ENCODE data around the gene PODXL. TPM values are rescaled to one million over a fixed set of nuclear protein-coding genes. Genes with fewer than 3 reads are reported as not detected.

The PODXL gene
- total RNA-seq, 1 experiment from 2014 or later: 32.3 TPM

- intact Hi-C loops (cut with micrococcal nuclease; ENCODE audit: unreplicated experiment): no loop called here
- CTCF ChIA-PET: no interaction called here
These were observed 12.5 kb upstream of the PODXL start for GRCh38 chr7:131568970-131569369.

GRCh38 chr7:131568510-131568909, 12.1 kb upstream of the PODXL start:
- TF ChIP-seq SIN3A (IDR thresholded peaks at IDR 0.05; ENCODE audit: borderline replicate concordance, insufficient read depth, low read depth, low read length) (no peak), TCF7L2 (IDR thresholded peaks at IDR 0.05; ENCODE audit: low read depth, low read length) (no peak), CTCF (IDR thresholded peaks at IDR 0.05) (no peak)
- no peaks in the 10 kb centered on the region for H3K4me1 ChIP-seq (ENCODE audit: control insufficient read depth, insufficient read depth, low read length)
- no peak overlapping the region for H3K27ac ChIP-seq (ENCODE audit: low read length)
- no peaks in the 10 kb centered on the region for H3K27me3 ChIP-seq (ENCODE audit: control insufficient read depth, insufficient read depth, low read length)
- H3K4me3 ChIP-seq (ENCODE audit: low read depth in 2 of 2, low read length in 2 of 2): no peak overlapping the region
- no peak for ATAC-seq
- CTCF ChIA-PET: no interaction called here
- in situ Hi-C loops (cut with HindIII; ENCODE audit: low pct_unique_long_range_greater_than_20kb, low sequenced_read_pairs) (no loop called here), intact Hi-C loops (cut with micrococcal nuclease; ENCODE audit: unreplicated experiment) (no loop called here)
- no peaks in the 10 kb centered on the region for H3K36me3 ChIP-seq (ENCODE audit: control insufficient read depth, insufficient read depth, low read length)
- POLR2A ChIA-PET: no interaction called here
- no peak for DNase-seq (ENCODE audit: low read depth, low spot score)
- BruUV-seq (replicated peaks): no TSS peak
- H3K9me3 ChIP-seq (ENCODE audit: control insufficient read depth, insufficient read depth, low read depth, low read length): no peaks in the 10 kb centered on the region

More at GRCh38 chr7:131568970-131569369, 12.5 kb upstream of the PODXL start:
- Histone ChIP-seq H3K27me3 (ENCODE audit: control insufficient read depth, insufficient read depth, low read length) (no peaks in the 10 kb centered on the region), H3K4me1 (ENCODE audit: control insufficient read depth, insufficient read depth, low read length) (no peaks in the 10 kb centered on the region), H3K27ac (ENCODE audit: low read length) (no peak overlapping the region), H3K4me3 (ENCODE audit: low read depth in 2 of 2, low read length in 2 of 2) (no peak overlapping the region), H3K9me3 (ENCODE audit: control insufficient read depth, insufficient read depth, low read depth, low read length) (no peaks in the 10 kb centered on the region), H3K36me3 (ENCODE audit: control insufficient read depth, insufficient read depth, low read length) (no peaks in the 10 kb centered on the region)
- ATAC-seq (no peak), DNase-seq (ENCODE audit: low read depth, low spot score) (no peak)
- BruUV-seq (replicated peaks): no TSS peak
- POLR2A ChIA-PET: no interaction called here
- no peak for TF ChIP-seq POLR2AphosphoS5 (IDR thresholded peaks at IDR 0.05; ENCODE audit: low read depth, low read length)
- TF ChIP-seq SIN3A (IDR thresholded peaks at IDR 0.05; ENCODE audit: borderline replicate concordance, insufficient read depth, low read depth, low read length): no peak
- no peak for TF ChIP-seq TCF7L2 (IDR thresholded peaks at IDR 0.05; ENCODE audit: low read depth, low read length)
- in situ Hi-C loops (cut with HindIII; ENCODE audit: low pct_unique_long_range_greater_than_20kb, low sequenced_read_pairs): no loop called here

GRCh38 chr7:131564640-131565039, 8.2 kb upstream of the PODXL start:
- H3K27ac ChIP-seq (ENCODE audit: low read length): no peak overlapping the region
- H3K4me3 ChIP-seq (ENCODE audit: low read depth in 2 of 2, low read length in 2 of 2): no peak overlapping the region
- H3K9me3 ChIP-seq (ENCODE audit: control insufficient read depth, insufficient read depth, low read depth, low read length): no peaks in the 10 kb centered on the region
- no peak for DNase-seq (ENCODE audit: low read depth, low spot score)
- CTCF ChIA-PET: no interaction called here
- ATAC-seq: no peak
- no peak for TF ChIP-seq CTCF (IDR thresholded peaks at IDR 0.05)
- TF ChIP-seq SIN3A (IDR thresholded peaks at IDR 0.05; ENCODE audit: borderline replicate concordance, insufficient read depth, low read depth, low read length): no peak
- TF ChIP-seq TCF7L2 (IDR thresholded peaks at IDR 0.05; ENCODE audit: low read depth, low read length): no peak
- TF ChIP-seq REST (IDR thresholded peaks at IDR 0.05; ENCODE audit: insufficient read depth in 1 of 2, low read depth in 2 of 2, low read length in 1 of 2): no peak
- TF ChIP-seq POLR2AphosphoS5 (IDR thresholded peaks at IDR 0.05; ENCODE audit: low read depth, low read length): no peak
- H3K27me3 ChIP-seq (ENCODE audit: control insufficient read depth, insufficient read depth, low read length): no peaks in the 10 kb centered on the region
- no peaks in the 10 kb centered on the region for H3K4me1 ChIP-seq (ENCODE audit: control insufficient read depth, insufficient read depth, low read length)
- BruUV-seq (replicated peaks): no TSS peak
- in situ Hi-C loops (cut with HindIII; ENCODE audit: low pct_unique_long_range_greater_than_20kb, low sequenced_read_pairs): no loop called here
- POLR2A ChIA-PET: no interaction called here
- intact Hi-C loops (cut with micrococcal nuclease; ENCODE audit: unreplicated experiment): no loop called here
- no peaks in the 10 kb centered on the region for H3K36me3 ChIP-seq (ENCODE audit: control insufficient read depth, insufficient read depth, low read length)
